Natural killer cell (primary cell): ENCODE results near the gene FGGY. TPM values are rescaled to one million over a fixed set of nuclear protein-coding genes. Genes with fewer than 3 reads are reported as not detected.

Experiments used
- ATAC-seq, 3 donors: fragments of 150-1000 bp in 2 of 3; fragments of 200-7000 bp in 1 of 3; cut with Tn5 transposase; 1 replicate in 1 of 3; 2 replicates in 2 of 3; pipeline ENCODE4 v1.10.0; 2021; ENCODE audit warnings: mild to moderate bottlenecking in 2 of 3, moderate library complexity in 2 of 3
- DNase-seq, 2 donors: peaks; one replicate each; pipeline versions ENCODE4 v3.0.0 to v3.0.0-alpha.2; 2013 to 2021; ENCODE audit warnings: mixed read lengths in 1 of 2
- H3K27ac ChIP-seq: one replicate; pipeline ENCODE4 v1.5.1; 2013; ENCODE audit warnings: mild to moderate bottlenecking, low read length
- H3K27me3 ChIP-seq: one replicate; pipeline ENCODE4 v1.6.1; 2013; ENCODE audit warnings: low read length; ENCODE audit not compliant: control insufficient read depth, insufficient read depth
- H3K36me3 ChIP-seq: one replicate; pipeline ENCODE4 v1.6.1; 2013; ENCODE audit warnings: low read length; ENCODE audit not compliant: control insufficient read depth, insufficient read depth
- H3K4me1 ChIP-seq: one replicate; pipeline ENCODE4 v1.6.1; 2013; ENCODE audit warnings: low read length; ENCODE audit not compliant: control insufficient read depth, insufficient read depth
- H3K4me3 ChIP-seq: one replicate; pipeline ENCODE4 v1.5.1; 2013; ENCODE audit warnings: low read length
- H3K9me3 ChIP-seq: one replicate; pipeline ENCODE4 v1.6.1; 2013; ENCODE audit warnings: low read length; ENCODE audit not compliant: control insufficient read depth, insufficient read depth
- H3K27ac Mint-ChIP-seq, 2 donors: one replicate each; pipeline ENCODE4 v1.8.0; 2022; ENCODE audit warnings: mild to moderate bottlenecking in 2 of 2, mixed read lengths in 2 of 2, moderate library complexity in 1 of 2
- H3K27me3 Mint-ChIP-seq, 2 donors: one replicate each; pipeline ENCODE4 v1.8.0; 2022; ENCODE audit warnings: low read depth in 2 of 2, mixed read lengths in 2 of 2
- H3K36me3 Mint-ChIP-seq: one replicate; pipeline ENCODE4 v1.8.0; 2022; ENCODE audit warnings: mixed read lengths
- H3K4me1 Mint-ChIP-seq, 2 donors: one replicate each; pipeline ENCODE4 v1.8.0; 2022; ENCODE audit warnings: mixed read lengths in 2 of 2
- H3K4me3 Mint-ChIP-seq: one replicate; pipeline ENCODE4 v1.8.0; 2022; ENCODE audit warnings: mild to moderate bottlenecking, moderate library complexity, mixed read lengths
- H3K9me3 Mint-ChIP-seq, 2 donors: one replicate each; pipeline ENCODE4 v1.8.0; 2022; ENCODE audit warnings: mixed read lengths in 2 of 2
- CTCF ChIP-seq: fragments of 200-600 bp; IDR thresholded peaks from one replicate; pipeline ENCODE4 v1.8.0; 2022; ENCODE audit warnings: antibody characterized with exemption
- WGBS: methylation state at CpG from one replicate; pipeline ENCODE4 v1.1.7; 2013; ENCODE audit warnings: missing lambda C conversion rate; ENCODE audit not compliant: insufficient coverage; 5-methylcytosine and 5-hydroxymethylcytosine counted together
- intact Hi-C: fragments of 100-400 bp; cut with micrococcal nuclease; formaldehyde crosslinking; loops from one replicate; pipeline ENCODE4 v1.14.2; 2022
- total RNA-seq, 4 donors: library from RNA; stranded (reverse); fragments of 120-200 nt in 1 of 4; gene quantifications; one replicate each; pipeline versions ENCODE4 v1.2.3 to v1.2.4, GENCODE V29; 2013 to 2022

The FGGY gene
- total RNA-seq, 3 donors from 2014 or later (not counting 1 experiment from before 2014, with no cell fraction given) = 21.8 to 31.5 (median 21.8) TPM

- 100% methylated on average over 2 of the region's 2 CpGs for WGBS
- H3K27ac ChIP-seq = no peak overlapping the region
These were observed 113.1 kb downstream of the FGGY start for GRCh38 chr1:59409986-59410385.

GRCh38 chr1:59410457-59410856, 113.6 kb downstream of the FGGY start:
- H3K4me1 ChIP-seq = no peaks in the 10 kb centered on the region
- H3K27ac ChIP-seq = no peak overlapping the region
- ATAC-seq = no peak
- WGBS = no CpG with 5 or more reads among the region's 2 CpGs
- no peaks in the 10 kb centered on the region for H3K36me3 ChIP-seq
- no peaks in the 10 kb centered on the region for H3K27me3 Mint-ChIP-seq
- no peaks in the 10 kb centered on the region for H3K36me3 Mint-ChIP-seq
- intact Hi-C loops = no loop called here
- no peaks in the 10 kb centered on the region for H3K27me3 ChIP-seq
- TF ChIP-seq CTCF = no peak
- no peak for DNase-seq
- H3K9me3 Mint-ChIP-seq = no peaks in the 10 kb centered on the region
- H3K4me3 ChIP-seq = no peak overlapping the region
- H3K4me3 Mint-ChIP-seq = no peak overlapping the region
- H3K27ac Mint-ChIP-seq = no peak overlapping the region
- H3K4me1 Mint-ChIP-seq = peaks cover 0 to 5% of the 10 kb centered on the region in 2 donors
- no peaks in the 10 kb centered on the region for H3K9me3 ChIP-seq

More at GRCh38 chr1:59409986-59410385, 113.1 kb downstream of the FGGY start:
- ATAC-seq (no peak), DNase-seq (no peak)
- no peak overlapping the region for H3K27ac Mint-ChIP-seq
- intact Hi-C loops = no loop called here
- no peaks in the 10 kb centered on the region for H3K36me3 Mint-ChIP-seq
- peaks cover 0 to 5% of the 10 kb centered on the region in 2 donors for H3K4me1 Mint-ChIP-seq
- H3K9me3 ChIP-seq = no peaks in the 10 kb centered on the region
- no peaks in the 10 kb centered on the region for H3K27me3 Mint-ChIP-seq
- H3K4me3 ChIP-seq = no peak overlapping the region
- H3K36me3 ChIP-seq = no peaks in the 10 kb centered on the region
- no peak for TF ChIP-seq CTCF
- no peaks in the 10 kb centered on the region for H3K4me1 ChIP-seq
- H3K27me3 ChIP-seq = no peaks in the 10 kb centered on the region
- H3K4me3 Mint-ChIP-seq = no peak overlapping the region
- no peaks in the 10 kb centered on the region for H3K9me3 Mint-ChIP-seq

- no peak for ATAC-seq
- intact Hi-C loops = no loop called here
- no peaks in the 10 kb centered on the region for H3K27me3 ChIP-seq
- WGBS = 100% methylated on average over 3 of the region's 3 CpGs
- no peaks in the 10 kb centered on the region for H3K4me1 ChIP-seq
- no peaks in the 10 kb centered on the region for H3K36me3 Mint-ChIP-seq
- TF ChIP-seq CTCF = no peak
- no peak overlapping the region for H3K4me3 ChIP-seq
- no peak overlapping the region for H3K27ac Mint-ChIP-seq
- H3K27ac ChIP-seq = no peak overlapping the region
- DNase-seq = no peak
- no peak overlapping the region for H3K4me3 Mint-ChIP-seq
- H3K9me3 ChIP-seq = no peaks in the 10 kb centered on the region
- H3K27me3 Mint-ChIP-seq = no peaks in the 10 kb centered on the region
- no peaks in the 10 kb centered on the region for H3K9me3 Mint-ChIP-seq
- peaks cover 0 to 5% of the 10 kb centered on the region in 2 donors for H3K4me1 Mint-ChIP-seq
- H3K36me3 ChIP-seq = no peaks in the 10 kb centered on the region
These were observed 114.3 kb downstream of the FGGY start for GRCh38 chr1:59411147-59411546.

- H3K36me3 Mint-ChIP-seq = no peaks in the 10 kb centered on the region
- no peak overlapping the region for H3K27ac Mint-ChIP-seq
- ATAC-seq (peak in 1 of 3 donors; percentile 43), DNase-seq (no peak)
- no peaks in the 10 kb centered on the region for H3K27me3 ChIP-seq
- no peaks in the 10 kb centered on the region for H3K9me3 ChIP-seq
- H3K4me1 Mint-ChIP-seq = peaks cover 9 to 15% of the 10 kb centered on the region in 2 donors
- no peaks in the 10 kb centered on the region for H3K9me3 Mint-ChIP-seq
- no peaks in the 10 kb centered on the region for H3K4me1 ChIP-seq
- no peak for TF ChIP-seq CTCF
- H3K4me3 Mint-ChIP-seq = no peak overlapping the region
- H3K36me3 ChIP-seq = no peaks in the 10 kb centered on the region
- 50% methylated on average over 2 of the region's 2 CpGs for WGBS
- intact Hi-C loops = no loop called here
- no peaks in the 10 kb centered on the region for H3K27me3 Mint-ChIP-seq
- H3K27ac ChIP-seq = no peak overlapping the region
- no peak overlapping the region for H3K4me3 ChIP-seq
These were observed 115.9 kb downstream of the FGGY start for GRCh38 chr1:59412718-59413326.
